Measurements from ENCODE around the gene UBE2E2.

UBE2E2 gene

DNA sequence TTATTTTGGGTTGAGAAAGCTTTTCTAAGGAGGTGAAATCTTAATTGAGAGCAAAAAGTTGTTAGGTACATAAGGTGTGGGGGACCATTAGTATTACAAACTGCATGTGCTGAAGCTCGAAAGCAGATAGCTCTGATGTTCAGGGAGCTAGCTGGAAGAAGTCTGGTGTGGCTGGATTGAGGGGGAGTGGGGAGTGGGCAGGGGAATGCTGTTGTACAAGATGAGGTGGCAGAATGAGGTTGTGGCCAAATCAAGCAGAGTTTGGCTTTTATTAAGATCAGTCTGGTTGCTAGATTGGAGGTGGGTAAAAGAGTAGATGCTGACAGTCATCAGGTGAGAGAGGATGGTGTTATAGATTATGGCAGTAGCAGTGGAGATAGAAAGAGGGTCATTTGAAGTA lies 32.1 kb downstream of the UBE2E2 start:
- Histone ChIP-seq H3K27me3 (ENCODE audit: insufficient read depth, low read length, poor library complexity) (no peaks in the 10 kb centered on the region), H3K27ac (ENCODE audit: low read length) (no peak overlapping the region), H3K79me2 (ENCODE audit: insufficient read depth, low read length) (no peaks in the 10 kb centered on the region), H3K36me3 (ENCODE audit: insufficient read depth, low read length) (no peaks in the 10 kb centered on the region), H3K9me3 (ENCODE audit: insufficient read depth, low read length, severe bottlenecking) (no peaks in the 10 kb centered on the region), H4K20me1 (ENCODE audit: insufficient read depth, low read length) (no peaks in the 10 kb centered on the region), H3K9ac (ENCODE audit: low read depth, low read length) (no peak overlapping the region), H3K4me2 (ENCODE audit: insufficient read depth, low read length) (no peak overlapping the region), H3K4me1 (ENCODE audit: insufficient read depth, low read length) (no peaks in the 10 kb centered on the region), H2AFZ (ENCODE audit: low read depth, low read length) (no peak overlapping the region), H3K4me3 (ENCODE audit: low read depth in 1 of 2, low read length in 2 of 2) (no peak overlapping the region)
- no peak for DNase-seq
- no peak for ATAC-seq (ENCODE audit: insufficient read depth, low read depth)
- TF ChIP-seq, protein P1, sequence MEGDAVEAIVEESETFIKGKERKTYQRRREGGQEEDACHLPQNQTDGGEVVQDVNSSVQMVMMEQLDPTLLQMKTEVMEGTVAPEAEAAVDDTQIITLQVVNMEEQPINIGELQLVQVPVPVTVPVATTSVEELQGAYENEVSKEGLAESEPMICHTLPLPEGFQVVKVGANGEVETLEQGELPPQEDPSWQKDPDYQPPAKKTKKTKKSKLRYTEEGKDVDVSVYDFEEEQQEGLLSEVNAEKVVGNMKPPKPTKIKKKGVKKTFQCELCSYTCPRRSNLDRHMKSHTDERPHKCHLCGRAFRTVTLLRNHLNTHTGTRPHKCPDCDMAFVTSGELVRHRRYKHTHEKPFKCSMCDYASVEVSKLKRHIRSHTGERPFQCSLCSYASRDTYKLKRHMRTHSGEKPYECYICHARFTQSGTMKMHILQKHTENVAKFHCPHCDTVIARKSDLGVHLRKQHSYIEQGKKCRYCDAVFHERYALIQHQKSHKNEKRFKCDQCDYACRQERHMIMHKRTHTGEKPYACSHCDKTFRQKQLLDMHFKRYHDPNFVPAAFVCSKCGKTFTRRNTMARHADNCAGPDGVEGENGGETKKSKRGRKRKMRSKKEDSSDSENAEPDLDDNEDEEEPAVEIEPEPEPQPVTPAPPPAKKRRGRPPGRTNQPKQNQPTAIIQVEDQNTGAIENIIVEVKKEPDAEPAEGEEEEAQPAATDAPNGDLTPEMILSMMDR (IDR thresholded peaks at IDR 0.05; ENCODE audit: borderline replicate concordance, extremely low read depth, low read length, poor library complexity, severe bottlenecking): no peak
- TF ChIP-seq EZH2 (IDR thresholded peaks at IDR 0.05; ENCODE audit: borderline replicate concordance, low read depth, low read length, severe bottlenecking): no peak

DNA sequence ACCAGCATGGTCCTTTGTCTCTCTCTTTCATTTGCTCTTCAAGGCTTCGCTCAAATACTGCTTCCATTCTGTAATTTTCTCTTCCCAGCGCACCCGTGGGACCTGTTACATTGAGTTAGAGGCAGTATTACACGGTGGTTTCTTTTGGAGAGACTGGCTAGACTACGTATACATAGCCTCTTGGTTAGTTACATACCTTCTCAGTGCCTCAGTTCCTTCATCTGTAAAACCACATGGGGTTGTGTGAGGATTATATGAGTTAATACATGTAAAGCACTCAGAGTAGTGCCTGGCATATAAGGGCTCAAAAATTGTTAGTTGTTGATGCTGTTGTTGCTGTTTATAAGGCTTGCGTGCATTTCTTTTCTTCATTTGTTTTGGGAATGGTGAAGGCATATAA lies 33.8 kb downstream of the UBE2E2 start:
- Histone ChIP-seq H2AFZ (ENCODE audit: low read depth, low read length) (no peak overlapping the region), H3K79me2 (ENCODE audit: insufficient read depth, low read length) (no peaks in the 10 kb centered on the region), H4K20me1 (ENCODE audit: insufficient read depth, low read length) (no peaks in the 10 kb centered on the region), H3K36me3 (ENCODE audit: insufficient read depth, low read length) (no peaks in the 10 kb centered on the region), H3K4me3 (ENCODE audit: low read depth in 1 of 2, low read length in 2 of 2) (no peak overlapping the region), H3K27me3 (ENCODE audit: insufficient read depth, low read length, poor library complexity) (no peaks in the 10 kb centered on the region), H3K4me1 (ENCODE audit: insufficient read depth, low read length) (no peaks in the 10 kb centered on the region), H3K27ac (ENCODE audit: low read length) (no peak overlapping the region), H3K9ac (ENCODE audit: low read depth, low read length) (no peak overlapping the region), H3K4me2 (ENCODE audit: insufficient read depth, low read length) (no peak overlapping the region), H3K9me3 (ENCODE audit: insufficient read depth, low read length, severe bottlenecking) (no peaks in the 10 kb centered on the region)
- no peak for DNase-seq
- TF ChIP-seq EZH2 (IDR thresholded peaks at IDR 0.05; ENCODE audit: borderline replicate concordance, low read depth, low read length, severe bottlenecking): no peak
- TF ChIP-seq, protein P1 (IDR thresholded peaks at IDR 0.05; ENCODE audit: borderline replicate concordance, extremely low read depth, low read length, poor library complexity, severe bottlenecking): no peak
- no peak for ATAC-seq (ENCODE audit: insufficient read depth, low read depth)

DNA sequence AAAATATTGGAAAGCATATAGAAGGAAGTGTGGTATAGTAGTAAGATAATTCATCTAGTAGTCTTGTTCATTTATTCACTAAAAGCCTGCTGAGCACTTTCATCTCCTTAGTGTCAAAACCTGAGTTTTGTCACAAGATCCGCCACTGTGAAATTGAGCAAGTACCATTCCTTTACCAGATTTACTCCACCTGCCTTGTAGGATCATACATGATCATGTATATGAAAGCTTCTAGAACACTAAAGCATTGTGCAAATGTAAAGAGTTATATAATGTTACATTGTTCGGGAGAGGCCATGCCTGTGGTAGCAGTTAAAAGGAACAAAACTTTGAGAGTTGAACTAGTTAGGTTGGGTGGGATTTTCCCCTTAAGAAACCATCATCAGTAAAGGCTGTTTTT lies 35.0 kb downstream of the UBE2E2 start:
- Histone ChIP-seq H3K9me3 (ENCODE audit: insufficient read depth, low read length, severe bottlenecking) (no peaks in the 10 kb centered on the region), H3K4me3 (ENCODE audit: low read depth in 1 of 2, low read length in 2 of 2) (no peak overlapping the region), H3K27ac (ENCODE audit: low read length) (no peak overlapping the region), H3K9ac (ENCODE audit: low read depth, low read length) (no peak overlapping the region), H2AFZ (ENCODE audit: low read depth, low read length) (no peak overlapping the region), H3K27me3 (ENCODE audit: insufficient read depth, low read length, poor library complexity) (no peaks in the 10 kb centered on the region), H3K36me3 (ENCODE audit: insufficient read depth, low read length) (no peaks in the 10 kb centered on the region), H3K4me2 (ENCODE audit: insufficient read depth, low read length) (no peak overlapping the region), H3K4me1 (ENCODE audit: insufficient read depth, low read length) (no peaks in the 10 kb centered on the region), H3K79me2 (ENCODE audit: insufficient read depth, low read length) (no peaks in the 10 kb centered on the region), H4K20me1 (ENCODE audit: insufficient read depth, low read length) (no peaks in the 10 kb centered on the region)
- ATAC-seq (ENCODE audit: insufficient read depth, low read depth) (no peak), DNase-seq (no peak)
- TF ChIP-seq EZH2 (IDR thresholded peaks at IDR 0.05; ENCODE audit: borderline replicate concordance, low read depth, low read length, severe bottlenecking): no peak
- TF ChIP-seq, protein P1 (IDR thresholded peaks at IDR 0.05; ENCODE audit: borderline replicate concordance, extremely low read depth, low read length, poor library complexity, severe bottlenecking): no peak

DNA sequence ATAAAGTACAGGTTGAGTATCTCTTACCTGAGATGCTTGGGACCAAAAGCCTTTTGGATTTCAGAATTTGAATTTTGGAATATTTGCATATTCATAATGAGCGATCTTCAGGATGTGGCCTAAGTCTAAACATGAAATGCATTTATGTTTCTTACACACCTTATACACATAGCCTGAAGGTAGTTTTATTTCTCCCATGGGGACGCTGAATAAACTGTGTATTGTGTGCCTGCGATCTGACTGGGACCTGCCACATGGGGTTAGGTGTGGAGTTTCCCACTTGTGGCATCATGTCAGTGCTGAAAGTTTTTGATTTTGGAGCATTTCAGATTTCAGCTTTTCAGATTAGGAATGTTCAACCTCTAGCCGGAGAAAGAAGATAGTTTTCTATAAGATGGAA lies 35.5 kb downstream of the UBE2E2 start:
- Histone ChIP-seq H3K4me2 (ENCODE audit: insufficient read depth, low read length) (no peak overlapping the region), H3K4me1 (ENCODE audit: insufficient read depth, low read length) (no peaks in the 10 kb centered on the region), H2AFZ (ENCODE audit: low read depth, low read length) (no peak overlapping the region), H3K79me2 (ENCODE audit: insufficient read depth, low read length) (no peaks in the 10 kb centered on the region), H3K4me3 (ENCODE audit: low read depth in 1 of 2, low read length in 2 of 2) (no peak overlapping the region), H3K27ac (ENCODE audit: low read length) (no peak overlapping the region), H3K27me3 (ENCODE audit: insufficient read depth, low read length, poor library complexity) (no peaks in the 10 kb centered on the region), H3K9ac (ENCODE audit: low read depth, low read length) (no peak overlapping the region), H3K36me3 (ENCODE audit: insufficient read depth, low read length) (no peaks in the 10 kb centered on the region), H3K9me3 (ENCODE audit: insufficient read depth, low read length, severe bottlenecking) (no peaks in the 10 kb centered on the region), H4K20me1 (ENCODE audit: insufficient read depth, low read length) (no peaks in the 10 kb centered on the region)
- no peak for DNase-seq
- no peak for ATAC-seq (ENCODE audit: insufficient read depth, low read depth)
- TF ChIP-seq, protein P1 (IDR thresholded peaks at IDR 0.05; ENCODE audit: borderline replicate concordance, extremely low read depth, low read length, poor library complexity, severe bottlenecking): no peak
